DOHH2 (cell line): ENCODE results near the gene KRT80.

Experiments
- CTCF ChIP-seq: fragments of 200-600 bp; sonication (generic); IDR thresholded peaks from one replicate; pipeline ENCODE4 v1.5.1; 2014; ENCODE audit warnings: antibody characterized with exemption, mild to moderate bottlenecking, low read depth, low read length; ENCODE audit not compliant: poor library complexity, severe bottlenecking
- EZH2phosphoT487 ChIP-seq: fragments of 200-600 bp; sonication (generic); IDR thresholded peaks from 2 replicates; pipeline ENCODE4 v1.6.1; 2017; ENCODE audit warnings: borderline replicate concordance, mild to moderate bottlenecking, antibody characterized with exemption, low read length, moderate library complexity, mixed read lengths

- TF ChIP-seq CTCF (no peak), EZH2phosphoT487 (no peak)
These were observed 9.1 kb upstream of the KRT80 start for GRCh38 chr12:52200781-52201450.
